Endothelial cell of umbilical vein (primary cell): Measurements from ENCODE around the gene LPP. TPM values are rescaled to one million over a fixed set of nuclear protein-coding genes. Genes with fewer than 3 reads are reported as not detected.

Source experiments
- BruUV-seq: library from RNA; stranded (reverse); fragments of 400-500 nt; replicated peaks from 2 replicates; lab custom pipeline; 2021; lab: Mats Ljungman, UMichigan
- CTCF ChIA-PET: fragments of 300-600, 350-600 bp; sonication (Branson Sonifier 250); formaldehyde crosslinking; loops from one replicate; lab custom pipeline; 2021; ENCODE audit warnings: antibody characterized with exemption, inconsistent platforms; lab: Charles Lee
- POLR2A ChIA-PET: fragments of 300-600, 350-600 bp; sonication (Branson Sonifier 250); formaldehyde crosslinking; loops from one replicate; lab custom pipeline; 2021; ENCODE audit warnings: antibody characterized with exemption, inconsistent platforms; lab: Charles Lee
- DNase-seq: peaks from one replicate; pipeline ENCODE4 v3.0.0-alpha.2; 2011; ENCODE audit warnings: low read depth, low spot score
- FAIRE-seq: peaks from 2 replicates; lab custom pipeline; 2011; peaks lifted over from hg19 to GRCh38; lab: Jason Lieb, UNC
- H2AFZ ChIP-seq: 2 replicates; pipeline ENCODE4 v1.6.0; 2012; ENCODE audit warnings: low read depth, low read length, control low read depth, inconsistent platforms
- H3K27ac ChIP-seq: 2 replicates; pipeline ENCODE4 v1.5.1; 2011; ENCODE audit warnings: low read depth, mild to moderate bottlenecking, control low read depth, low read length, moderate library complexity; ENCODE audit not compliant: insufficient read depth
- H3K27me3 ChIP-seq, 2 experiments: 2 replicates each; pipeline versions ENCODE4 v1.6.0 to v1.6.1; 2011; ENCODE audit warnings: low read length in 2 of 2, mixed read lengths in 1 of 2; ENCODE audit not compliant: control insufficient read depth in 2 of 2, insufficient read depth in 2 of 2
- H3K36me3 ChIP-seq, 2 experiments: 2 replicates in 1 of 2; 3 replicates in 1 of 2; pipeline ENCODE4 v1.5.1; 2011; ENCODE audit warnings: low read length in 2 of 2, mild to moderate bottlenecking in 1 of 2, moderate library complexity in 1 of 2; ENCODE audit not compliant: control insufficient read depth in 2 of 2, insufficient read depth in 2 of 2; ENCODE audit errors: extremely low read depth in 1 of 2
- H3K4me1 ChIP-seq: 3 replicates; pipeline ENCODE4 v1.5.1; 2011; ENCODE audit warnings: mild to moderate bottlenecking, low read length; ENCODE audit not compliant: control insufficient read depth, insufficient read depth; ENCODE audit errors: extremely low read depth
- H3K4me2 ChIP-seq: 2 replicates; pipeline ENCODE4 v1.6.1; 2011; ENCODE audit warnings: low read length, control low read depth, mixed read lengths; ENCODE audit not compliant: insufficient read depth
- H3K4me3 ChIP-seq, 3 experiments: fragments of 200-600 bp in 1 of 3; sonication (generic), shearing (Covaris generic) in 1 of 3; replicated peaks in 1 of 3; 2 replicates each; pipeline ENCODE4 v1.5.1; 2011 to 2016; ENCODE audit warnings: control low read depth in 3 of 3, low read length in 3 of 3, mild to moderate bottlenecking in 2 of 3, inconsistent platforms in 1 of 3, low read depth in 1 of 3, moderate library complexity in 1 of 3; ENCODE audit not compliant: insufficient read depth in 1 of 3
- H3K79me2 ChIP-seq: 2 replicates; pipeline ENCODE4 v1.6.0; 2012; ENCODE audit warnings: low read length, inconsistent platforms; ENCODE audit not compliant: control insufficient read depth, insufficient read depth
- H3K9ac ChIP-seq: replicated peaks from 2 replicates; pipeline ENCODE3; 2011; ENCODE audit warnings: low read length, control low read depth; ENCODE audit not compliant: insufficient read depth; ENCODE audit errors: extremely low read depth
- H3K9me1 ChIP-seq: replicated peaks from 3 replicates; pipeline ENCODE4 v1.6.0; 2011; ENCODE audit warnings: mild to moderate bottlenecking, low read length; ENCODE audit not compliant: control insufficient read depth, insufficient read depth; ENCODE audit errors: extremely low read depth
- H3K9me3 ChIP-seq: replicated peaks from 2 replicates; pipeline ENCODE4 v1.5.1; 2012; ENCODE audit warnings: low read length, inconsistent platforms; ENCODE audit not compliant: control insufficient read depth, insufficient read depth
- H4K20me1 ChIP-seq: replicated peaks from 2 replicates; pipeline ENCODE3; 2011; ENCODE audit warnings: mild to moderate bottlenecking, low read length; ENCODE audit not compliant: control insufficient read depth, insufficient read depth; ENCODE audit errors: extremely low read depth
- CTCF ChIP-seq, 2 donors: IDR thresholded peaks; 1 replicate in 1 of 2; 2 replicates in 1 of 2; pipeline ENCODE4 v1.5.1; 2011; ENCODE audit warnings: low read length in 2 of 2, mild to moderate bottlenecking in 2 of 2, moderate library complexity in 2 of 2, control low read depth in 1 of 2, inconsistent platforms in 1 of 2, low read depth in 1 of 2; ENCODE audit not compliant: insufficient read depth in 1 of 2; ENCODE audit errors: extremely low read depth in 1 of 2
- EZH2 ChIP-seq: IDR thresholded peaks from 2 replicates; pipeline ENCODE4 v1.6.1; 2012; ENCODE audit warnings: borderline replicate concordance, low read depth, mild to moderate bottlenecking, moderate library complexity, low read length, inconsistent platforms; ENCODE audit not compliant: severe bottlenecking
- FOS ChIP-seq: IDR thresholded peaks from 2 replicates; pipeline ENCODE4 v1.6.1; 2011; ENCODE audit warnings: mild to moderate bottlenecking, low read length, moderate library complexity, borderline replicate concordance; ENCODE audit not compliant: insufficient read depth
- GATA2 ChIP-seq: IDR thresholded peaks from 2 replicates; pipeline ENCODE4 v1.7.0; 2011; ENCODE audit warnings: low read depth, mild to moderate bottlenecking, moderate library complexity, mixed read lengths, low read length; ENCODE audit not compliant: insufficient read length, insufficient read depth
- JUN ChIP-seq: IDR thresholded peaks from 2 replicates; pipeline ENCODE4 v1.6.1; 2011; ENCODE audit warnings: borderline replicate concordance, low read depth; ENCODE audit not compliant: insufficient read length, insufficient read depth
- MYC ChIP-seq: IDR thresholded peaks from one replicate; pipeline ENCODE4 v1.6.1; 2011; ENCODE audit warnings: mild to moderate bottlenecking, low read depth, low read length
- POLR2A ChIP-seq: IDR thresholded peaks from 2 replicates; pipeline ENCODE4 v1.6.1; 2012; ENCODE audit warnings: low read depth, mild to moderate bottlenecking, control low read depth, low read length
- POLR2AphosphoS5 ChIP-seq: IDR thresholded peaks from 2 replicates; pipeline ENCODE4 v1.6.1; 2012; ENCODE audit warnings: low read depth, mild to moderate bottlenecking, control low read depth, low read length, moderate library complexity; ENCODE audit not compliant: insufficient read depth
- dilution Hi-C: fragments of 300-500 bp; cut with MboI; formaldehyde crosslinking; loops from one replicate; pipeline ENCODE4 v1.15.0; 2019; ENCODE audit warnings: low sequenced_read_pairs; ENCODE audit not compliant: extremely low pct_ligation_motif_present
- intact Hi-C: fragments of 100-400 bp; cut with micrococcal nuclease; formaldehyde crosslinking; loops from one replicate; pipeline ENCODE4 v1.10.0; 2022
- polyA plus RNA-seq, 4 experiments: library from polyadenylated mRNA; depleted of rRNA in 3 of 4; stranded (reverse) in 3 of 4; unstranded in 1 of 4; fragments of >200 nt; gene quantifications; 2 replicates each; pipeline versions ENCODE4 v1.2.1 to v1.2.3, GENCODE V29; 2011 to 2012; ENCODE audit warnings: missing spikeins in 1 of 4
- total RNA-seq: library from RNA; stranded (reverse); gene quantifications from 2 replicates; pipeline ENCODE4 v1.2.3, GENCODE V29; 2021
- TF ChIP-seq, protein P1 (sequence below): IDR thresholded peaks from 2 replicates; pipeline ENCODE4 v1.6.1; 2011; ENCODE audit not compliant: insufficient read depth, insufficient read length

Gene LPP
- total and polyA plus RNA-seq, 2 donors (not counting 3 experiments of a cell fraction or from before 2014, with no cell fraction given), result 16.9 to 153 TPM

- no TSS peak for BruUV-seq
- Histone ChIP-seq H3K9me1 (no peaks in the 10 kb centered on the region), H3K4me3 (no peak overlapping the region), H3K36me3 (no peaks in the 10 kb centered on the region), H3K9ac (no peak overlapping the region), H2AFZ (no peak overlapping the region), H3K27me3 (no peaks in the 10 kb centered on the region), H4K20me1 (no peaks in the 10 kb centered on the region), H3K79me2 (no peaks in the 10 kb centered on the region), H3K4me1 (peaks cover 19% of the 10 kb centered on the region), H3K27ac (no peak overlapping the region), H3K9me3 (no peaks in the 10 kb centered on the region), H3K4me2 (no peak overlapping the region)
- no peak for FAIRE-seq
- POLR2A ChIA-PET, result no interaction called here
- intact Hi-C loops, result loop anchor here (5.0 kb wide), 1 partner anchor 96 kb away; no protein-coding TSS in a partner anchor
- TF ChIP-seq FOS (no peak), EZH2 (no peak), MYC (no peak), JUN (no peak), POLR2A (no peak), GATA2 (no peak), POLR2AphosphoS5 (no peak), CTCF (IDR thresholded peaks at IDR 0.05; ENCODE audit: extremely low read depth in 1 of 2, insufficient read depth in 1 of 2, low read depth in 1 of 2, low read length in 2 of 2) (no peak)
- TF ChIP-seq, protein P1, sequence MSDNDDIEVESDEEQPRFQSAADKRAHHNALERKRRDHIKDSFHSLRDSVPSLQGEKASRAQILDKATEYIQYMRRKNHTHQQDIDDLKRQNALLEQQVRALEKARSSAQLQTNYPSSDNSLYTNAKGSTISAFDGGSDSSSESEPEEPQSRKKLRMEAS, result no peak
- dilution Hi-C loops, result no loop called here
- no peak for DNase-seq
- CTCF ChIA-PET, result no interaction called here
Measured at GRCh38 chr3:188786424-188786823, 632.5 kb downstream of the LPP start.
